HG03520 (cell line): ENCODE data around the gene CHSY1.

Source experiments
- ATAC-seq: cut with Tn5 transposase; IDR thresholded peaks from one replicate; pipeline ENCODE4 v1.9.1; 2021; ENCODE audit warnings: mild to moderate bottlenecking, moderate library complexity; ENCODE audit not compliant: unreplicated experiment

Gene CHSY1

GRCh38 chr15:101173233-101174119 lies 78.4 kb downstream of the CHSY1 start:
- no peak for ATAC-seq

GRCh38 chr15:101172501-101173071 lies 79.3 kb downstream of the CHSY1 start:
- ATAC-seq: no peak

GRCh38 chr15:101171954-101172353 lies 79.9 kb downstream of the CHSY1 start:
- ATAC-seq: no peak

GRCh38 chr15:101170568-101171350 lies 81.1 kb downstream of the CHSY1 start:
- no peak for ATAC-seq

GRCh38 chr15:101169495-101170071 lies 82.3 kb downstream of the CHSY1 start:
- ATAC-seq: no peak

GRCh38 chr15:101168898-101169494 lies 82.9 kb downstream of the CHSY1 start:
- no peak for ATAC-seq

GRCh38 chr15:101168463-101168824 lies 83.4 kb downstream of the CHSY1 start:
- no peak for ATAC-seq

- no peak for ATAC-seq
Measured at GRCh38 chr15:101167753-101168462, 83.9 kb downstream of the CHSY1 start.

- no peak for ATAC-seq
Measured at GRCh38 chr15:101167411-101167752, 84.5 kb downstream of the CHSY1 start.

GRCh38 chr15:101165905-101166471 lies 85.9 kb downstream of the CHSY1 start:
- no peak for ATAC-seq

- ATAC-seq: no peak
Measured at GRCh38 chr15:101162701-101163483, 89.0 kb downstream of the CHSY1 start.

GRCh38 chr15:101161656-101162055 lies 90.2 kb downstream of the CHSY1 start:
- ATAC-seq: no peak

- no peak for ATAC-seq
Measured at GRCh38 chr15:101159936-101160815, 91.7 kb downstream of the CHSY1 start.

- ATAC-seq: no peak
Measured at GRCh38 chr15:101159096-101159935, 92.5 kb downstream of the CHSY1 start.

- ATAC-seq: no peak
Measured at GRCh38 chr15:101158166-101159095, 93.4 kb downstream of the CHSY1 start.

GRCh38 chr15:101157721-101158120 lies 94.1 kb downstream of the CHSY1 start:
- ATAC-seq: no peak
